ENCODE results near the gene PARN. TPM values are rescaled to one million over a fixed set of nuclear protein-coding genes. Genes with fewer than 3 reads are reported as not detected.
"Not testable (repeated sequence)": the region's sequence is repeated elsewhere in the genome, so short reads cannot be mapped to it uniquely, and the experiment has no call there.

Gene PARN
- total RNA-seq, 5 donors from 2014 or later (not counting 1 experiment from before 2014, with no cell fraction given) = 34.4 to 42.7 (median 38.4) TPM

DNA sequence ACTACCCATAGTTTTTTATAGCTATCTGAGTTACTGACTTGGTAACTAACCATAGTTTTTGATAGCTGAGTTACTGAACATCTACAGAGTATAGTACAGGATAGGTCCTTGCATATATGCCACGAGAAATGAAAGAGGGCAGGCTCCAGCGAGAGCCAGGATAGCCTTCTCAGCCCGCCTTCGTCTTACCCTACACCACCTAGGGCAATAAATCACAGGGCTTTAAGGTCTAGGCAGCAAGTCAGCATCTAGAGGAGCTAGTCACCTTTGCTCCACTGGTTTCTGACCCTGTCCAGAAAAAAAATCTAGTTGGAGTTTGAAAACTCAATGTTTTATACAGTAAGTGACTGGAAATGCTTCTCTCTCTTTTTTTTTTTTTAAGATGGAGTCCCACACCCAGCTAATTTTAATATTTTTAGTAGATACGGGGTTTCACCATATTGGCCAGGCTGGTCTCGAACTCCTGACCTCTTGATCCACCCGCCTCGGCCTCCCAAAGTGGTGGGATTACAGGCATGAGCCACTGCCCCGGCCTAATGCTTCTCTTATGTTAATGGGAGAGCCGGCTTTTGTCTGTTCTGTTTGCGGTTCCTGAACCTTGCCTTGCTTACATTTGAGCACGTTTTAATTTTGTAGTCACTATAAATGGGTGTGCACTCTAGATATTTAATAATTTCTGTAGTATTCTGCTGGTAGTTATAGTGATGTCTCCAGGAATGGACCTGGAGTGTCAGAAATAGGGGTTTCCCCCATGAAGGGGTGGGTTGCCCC, 5.5 kb upstream of the PARN start:
- H3K4me1 Mint-ChIP-seq = peaks cover 63 to 73% (median 66%) of the 10 kb centered on the region in 3 donors
- peaks cover 4 to 30% of the 10 kb centered on the region in 2 donors for H3K36me3 ChIP-seq (ENCODE audit: control insufficient read depth in 2 of 2, extremely low read depth in 1 of 2, insufficient read depth in 1 of 2, low read length in 1 of 2)
- H3K27me3 Mint-ChIP-seq = no peaks in the 10 kb centered on the region
- WGBS (ENCODE audit: insufficient coverage) = 94% methylated on average over 6 of the region's 12 CpGs
- no peaks in the 10 kb centered on the region for H3K9me3 ChIP-seq
- POLR2A ChIA-PET = no interaction called here
- peak overlapping the region; percentile 9 to 99 for H3K27ac Mint-ChIP-seq
- H3K4me3 ChIP-seq (ENCODE audit: control insufficient read depth in 1 of 2, extremely low read depth in 1 of 2, low read length in 1 of 2) = no peak overlapping the region
- no peaks in the 10 kb centered on the region for H3K9me3 Mint-ChIP-seq
- CTCF ChIA-PET = no interaction called here
- peak overlapping the region; percentile 17 to 98 (median 18) for H3K4me3 Mint-ChIP-seq
- H3K27ac ChIP-seq (ENCODE audit: low read length) = no peak overlapping the region
- ATAC-seq (replicated peaks in 1 of 4) = no peak
- no peak for DNase-seq
- H3K36me3 Mint-ChIP-seq = peaks cover 13% of the 10 kb centered on the region
- H3K27me3 ChIP-seq (replicated peaks in 1 of 2; ENCODE audit: control insufficient read depth in 2 of 2, extremely low read depth in 1 of 2, insufficient read depth in 2 of 2, low read length in 1 of 2) = no peaks in the 10 kb centered on the region
- H3K4me1 ChIP-seq (ENCODE audit: control insufficient read depth in 1 of 2, extremely low read depth in 1 of 2, insufficient read depth in 2 of 2, low read length in 2 of 2) = peaks cover 18 to 45% of the 10 kb centered on the region in 2 experiments

DNA sequence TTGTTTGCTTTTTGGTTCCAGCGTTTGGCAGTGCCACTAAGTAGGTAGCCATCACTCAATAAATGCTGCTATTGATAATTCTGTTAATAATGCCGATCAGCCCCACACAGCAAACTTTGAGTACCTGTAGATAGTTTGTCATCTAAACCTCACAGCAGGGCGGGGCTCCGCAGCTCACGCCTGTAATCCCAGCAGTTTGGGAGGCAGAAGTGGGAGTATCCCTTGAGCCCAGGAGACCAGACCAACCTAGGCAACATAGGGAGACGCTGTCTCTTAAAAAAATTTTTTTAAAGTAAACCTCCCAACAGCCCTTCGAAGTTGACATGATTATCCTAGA, 4.3 kb upstream of the PARN start:
- peaks cover 4 to 20% of the 10 kb centered on the region in 2 donors for H3K36me3 ChIP-seq (ENCODE audit: control insufficient read depth in 2 of 2, extremely low read depth in 1 of 2, insufficient read depth in 1 of 2, low read length in 1 of 2)
- no peaks in the 10 kb centered on the region for H3K9me3 ChIP-seq
- no CpG with 5 or more reads among the region's 7 CpGs for WGBS (ENCODE audit: insufficient coverage)
- Mint-ChIP-seq H3K27ac (peak overlapping the region; percentile 99), H3K36me3 (peaks cover 6% of the 10 kb centered on the region), H3K4me3 (peak overlapping the region; percentile 98 to 100 (median 99)), H3K4me1 (peaks cover 58 to 67% (median 63%) of the 10 kb centered on the region in 3 donors), H3K27me3 (no peaks in the 10 kb centered on the region), H3K9me3 (peaks cover 0 to 4% (median 3%) of the 10 kb centered on the region in 3 donors)
- ATAC-seq (replicated peaks in 1 of 4) (no peak), DNase-seq (no peak)
- no peaks in the 10 kb centered on the region for H3K27me3 ChIP-seq (replicated peaks in 1 of 2; ENCODE audit: control insufficient read depth in 2 of 2, extremely low read depth in 1 of 2, insufficient read depth in 2 of 2, low read length in 1 of 2)
- ChIA-PET CTCF (no interaction called here), POLR2A (interaction anchor here in 1 of 2 donors (1.0 kb wide), 1 partner anchor 714 kb away, joined by 3 read pairs; the partner anchor contains the start of gene ERCC4)
- H3K4me3 ChIP-seq (ENCODE audit: control insufficient read depth in 1 of 2, extremely low read depth in 1 of 2, low read length in 1 of 2) = peak overlapping the region in 1 of 2 donors; percentile 85
- H3K4me1 ChIP-seq (ENCODE audit: control insufficient read depth in 1 of 2, extremely low read depth in 1 of 2, insufficient read depth in 2 of 2, low read length in 2 of 2) = peaks cover 22 to 54% of the 10 kb centered on the region in 2 experiments
- H3K27ac ChIP-seq (ENCODE audit: low read length) = no peak overlapping the region

DNA sequence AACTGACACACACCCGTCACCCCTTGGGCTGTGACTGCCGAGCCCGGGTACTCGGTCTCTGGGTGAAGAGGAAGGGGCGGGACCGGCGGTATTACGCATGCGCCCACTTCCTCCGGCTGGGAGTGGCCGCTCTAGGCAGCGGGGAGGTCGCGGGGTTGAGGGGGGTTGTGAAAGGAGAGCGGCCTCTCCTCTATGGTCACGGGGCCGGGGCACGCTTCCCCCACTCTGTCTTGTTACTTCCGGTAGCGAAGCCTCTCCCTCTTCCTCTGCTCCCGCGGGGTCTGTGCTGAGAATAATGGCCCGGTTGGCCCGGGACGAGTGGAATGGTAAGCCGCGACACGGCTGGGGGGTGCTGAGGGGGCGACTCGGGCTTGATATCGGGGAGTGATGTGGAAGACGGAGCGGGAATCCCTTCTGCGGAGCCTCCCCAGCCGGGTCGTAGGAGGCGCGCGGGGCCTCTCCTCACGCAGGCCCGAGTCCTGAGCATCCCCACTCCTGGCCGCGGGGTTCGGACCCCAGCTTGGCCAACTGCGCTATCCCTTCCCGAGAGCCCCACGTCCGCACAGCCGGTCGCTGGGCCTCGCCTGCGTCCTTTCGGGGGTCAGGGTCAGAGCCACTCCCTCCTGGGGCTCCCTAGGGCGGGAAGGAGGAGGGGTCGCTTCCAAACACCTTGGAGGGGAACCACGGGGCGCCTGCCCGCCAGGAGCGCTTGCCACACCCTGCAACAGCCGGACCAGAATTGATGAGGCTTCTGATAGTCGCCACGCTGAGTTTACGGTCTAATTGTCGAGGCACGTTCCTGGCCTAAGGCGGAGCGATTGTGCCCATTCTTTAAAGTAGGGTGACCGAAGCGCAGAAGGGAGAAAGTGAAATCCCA, 2.9 kb upstream of the PARN start, which contains the start of gene BFAR:
TSS of gene BFAR (plus strand) at position 259 of the 877 bp plus-strand sequence. CDS start 11,396 bp downstream, outside the sequence.
- ChIA-PET CTCF (interaction anchor here in 1 of 2 donors (0.5 to 0.6 kb wide), 2 partner anchors 62 to 1019 kb away, joined by 3 to 5 read pairs; no protein-coding TSS in a partner anchor), POLR2A (no interaction called here)
- Histone ChIP-seq H3K27me3 (replicated peaks in 1 of 2; ENCODE audit: control insufficient read depth in 2 of 2, extremely low read depth in 1 of 2, insufficient read depth in 2 of 2, low read length in 1 of 2) (no peaks in the 10 kb centered on the region), H3K9me3 (no peaks in the 10 kb centered on the region), H3K27ac (ENCODE audit: low read length) (peak within 1 kb of the TSS; percentile 84), H3K4me1 (ENCODE audit: control insufficient read depth in 1 of 2, extremely low read depth in 1 of 2, insufficient read depth in 2 of 2, low read length in 2 of 2) (peaks cover 34 to 60% of the 10 kb centered on the region in 2 experiments), H3K4me3 (ENCODE audit: control insufficient read depth in 1 of 2, extremely low read depth in 1 of 2, low read length in 1 of 2) (peak within 1 kb of the TSS; percentile 85 to 93), H3K36me3 (ENCODE audit: control insufficient read depth in 2 of 2, extremely low read depth in 1 of 2, insufficient read depth in 1 of 2, low read length in 1 of 2) (peaks cover under 1 to 16% of the 10 kb centered on the region in 2 donors)
- Mint-ChIP-seq H3K27ac (peak within 1 kb of the TSS; percentile 99), H3K9me3 (peaks cover 0 to 4% (median 3%) of the 10 kb centered on the region in 3 donors), H3K27me3 (no peaks in the 10 kb centered on the region), H3K4me3 (peak within 1 kb of the TSS; percentile 98 to 100 (median 99)), H3K36me3 (peaks cover 6% of the 10 kb centered on the region), H3K4me1 (peaks cover 69 to 78% (median 73%) of the 10 kb centered on the region in 3 donors)
- ATAC-seq (replicated peaks in 1 of 4) (peak; percentile 76 to 80 (median 80)), DNase-seq (peak; percentile 97 to 100 (median 99))
- WGBS (ENCODE audit: insufficient coverage) = 2% methylated on average over 53 of the region's 69 CpGs

DNA sequence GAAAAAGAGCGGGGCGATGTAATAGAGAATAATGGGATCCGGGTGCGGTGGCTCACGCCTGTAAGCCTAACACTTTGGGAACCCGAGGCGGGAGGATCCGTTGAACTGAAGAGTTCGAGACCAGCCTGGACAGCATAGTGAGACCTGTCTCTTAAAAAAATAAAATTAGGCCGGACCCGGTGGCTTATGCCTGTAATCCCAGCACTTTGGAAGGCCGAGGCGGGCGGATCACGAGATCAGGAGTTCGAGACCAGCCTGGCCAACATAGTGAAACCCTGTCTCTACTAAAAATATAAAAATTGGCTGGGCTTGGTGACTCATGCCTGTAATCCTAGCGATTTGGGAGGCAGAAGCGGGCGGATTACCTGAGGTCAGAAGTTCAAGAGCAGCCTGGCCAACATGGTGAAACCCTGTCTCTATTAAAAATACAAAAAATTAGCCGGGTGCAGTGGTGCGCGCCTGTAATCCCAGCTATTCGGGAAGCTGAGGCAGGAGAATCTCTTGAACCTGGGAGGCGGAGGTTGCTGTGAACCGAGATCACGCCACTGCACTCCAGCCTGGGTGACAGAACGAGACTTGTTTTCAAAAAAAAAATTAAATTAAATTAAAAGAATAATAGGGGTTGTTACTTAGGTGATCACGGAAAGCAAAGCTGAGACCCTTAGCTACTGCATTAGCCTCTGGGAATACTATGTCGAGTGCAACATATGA, 715 bp upstream of the PARN start:
- peak overlapping the region; percentile 92 to 98 (median 93) for H3K4me3 Mint-ChIP-seq

DNA sequence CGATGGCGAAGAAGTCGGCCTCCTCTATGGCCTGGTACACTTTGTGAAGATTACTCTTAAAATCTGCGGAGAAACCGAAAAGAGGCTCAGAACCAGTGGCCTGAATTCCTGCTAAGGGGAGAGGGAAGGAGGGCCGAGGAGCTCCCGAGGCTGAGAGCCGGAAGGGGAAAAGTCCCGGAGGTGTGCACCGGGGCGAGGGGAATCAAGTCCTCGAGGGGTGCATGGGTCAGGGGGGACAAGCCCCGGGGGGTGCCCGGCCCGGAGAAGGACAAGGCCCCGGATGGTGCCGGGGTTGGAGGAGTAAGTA, 495 bp downstream of the PARN start:
- POLR2A ChIA-PET = interaction anchor here in 1 of 2 donors (0.6 to 0.8 kb wide), 2 partner anchors 20 to 95 kb away, joined by 3 read pairs; no protein-coding TSS in a partner anchor
- Mint-ChIP-seq H3K27me3 (no peaks in the 10 kb centered on the region), H3K4me1 (peaks cover 49 to 57% (median 55%) of the 10 kb centered on the region in 3 donors)

More for the DNA sequence above, 715 bp upstream of the PARN start:
- not testable (repeated sequence) for H3K27me3 ChIP-seq (replicated peaks in 1 of 2; ENCODE audit: control insufficient read depth in 2 of 2, extremely low read depth in 1 of 2, insufficient read depth in 2 of 2, low read length in 1 of 2); H3K9me3 Mint-ChIP-seq; H3K9me3 ChIP-seq; H3K27me3 Mint-ChIP-seq; ATAC-seq (replicated peaks in 1 of 4)
- 87% methylated on average over 15 of the region's 29 CpGs for WGBS (ENCODE audit: insufficient coverage)
- peak in 1 of 35 experiments; percentile 4 for DNase-seq
- H3K36me3 ChIP-seq (ENCODE audit: control insufficient read depth in 2 of 2, extremely low read depth in 1 of 2, insufficient read depth in 1 of 2, low read length in 1 of 2) = peaks cover 11 to 29% of the 10 kb centered on the region in 2 donors
- peaks cover 12% of the 10 kb centered on the region for H3K36me3 Mint-ChIP-seq
- peaks cover 58 to 65% (median 63%) of the 10 kb centered on the region in 3 donors for H3K4me1 Mint-ChIP-seq
- peaks cover 34 to 62% of the 10 kb centered on the region in 2 experiments for H3K4me1 ChIP-seq (ENCODE audit: control insufficient read depth in 1 of 2, extremely low read depth in 1 of 2, insufficient read depth in 2 of 2, low read length in 2 of 2)
- peak overlapping the region; percentile 86 for H3K27ac ChIP-seq (ENCODE audit: low read length)
- peak overlapping the region in 1 of 2 donors; percentile 88 for H3K4me3 ChIP-seq (ENCODE audit: control insufficient read depth in 1 of 2, extremely low read depth in 1 of 2, low read length in 1 of 2)
- CTCF ChIA-PET = interaction anchor here in 1 of 2 donors (0.9 to 1.0 kb wide), 2 partner anchors 10 to 707 kb away, joined by 3 to 4 read pairs; no protein-coding TSS in a partner anchor
- peak overlapping the region; percentile 93 to 99 for H3K27ac Mint-ChIP-seq
- POLR2A ChIA-PET = interaction anchor here in 1 of 2 donors (0.8 kb wide), 1 partner anchor 22 kb away, joined by 3 read pairs; no protein-coding TSS in a partner anchor

More for the DNA sequence above, 495 bp downstream of the PARN start:
- peaks cover 0 to 4% (median 3%) of the 10 kb centered on the region in 3 donors for H3K9me3 Mint-ChIP-seq
- H3K27me3 ChIP-seq (replicated peaks in 1 of 2; ENCODE audit: control insufficient read depth in 2 of 2, extremely low read depth in 1 of 2, insufficient read depth in 2 of 2, low read length in 1 of 2) = no peaks in the 10 kb centered on the region
- no peaks in the 10 kb centered on the region for H3K9me3 ChIP-seq
- peaks cover 11 to 37% of the 10 kb centered on the region in 2 donors for H3K36me3 ChIP-seq (ENCODE audit: control insufficient read depth in 2 of 2, extremely low read depth in 1 of 2, insufficient read depth in 1 of 2, low read length in 1 of 2)
- WGBS (ENCODE audit: insufficient coverage) = 0% methylated on average over 16 of the region's 17 CpGs
- peak overlapping the region; percentile 91 for H3K27ac ChIP-seq (ENCODE audit: low read length)
- peaks cover 33 to 52% of the 10 kb centered on the region in 2 experiments for H3K4me1 ChIP-seq (ENCODE audit: control insufficient read depth in 1 of 2, extremely low read depth in 1 of 2, insufficient read depth in 2 of 2, low read length in 2 of 2)
- H3K27ac Mint-ChIP-seq = peak overlapping the region; percentile 94 to 97
- peak overlapping the region; percentile 88 for H3K4me3 ChIP-seq (ENCODE audit: control insufficient read depth in 1 of 2, extremely low read depth in 1 of 2, low read length in 1 of 2)
- peaks cover 16% of the 10 kb centered on the region for H3K36me3 Mint-ChIP-seq
- ATAC-seq (replicated peaks in 1 of 4) (peak in 2 of 4 experiments; percentile 1 to 5), DNase-seq (peak in 2 of 35 experiments; percentile 7)
- CTCF ChIA-PET = interaction anchor here in 1 of 2 donors (0.9 to 1.4 kb wide), 2 partner anchors 9 to 21 kb away, joined by 3 read pairs; no protein-coding TSS in a partner anchor
- peak overlapping the region; percentile 92 to 96 (median 93) for H3K4me3 Mint-ChIP-seq

Data from T-cell (primary cell).